Activated B cell treated with CpG ODN at 0.5 μM for 24 hours (primary cell): ENCODE data around the gene IGSF9. TPM values are rescaled to one million over a fixed set of nuclear protein-coding genes. Genes with fewer than 3 reads are reported as not detected.

Experiments used
- ATAC-seq: fragments of 200-7000 bp; cut with Tn5 transposase; one replicate; pipeline ENCODE4 v1.10.0; 2021; ENCODE audit warnings: low read depth, mild to moderate bottlenecking, moderate library complexity
- CTCF ChIA-PET: fragments of 350-600 bp; sonication (Branson Sonifier 250); formaldehyde crosslinking; loops from one replicate; lab custom pipeline; 2021; ENCODE audit warnings: antibody characterized with exemption; lab: Charles Lee
- POLR2A ChIA-PET: fragments of 350-600 bp; sonication (Branson Sonifier 250); formaldehyde crosslinking; loops from one replicate; lab custom pipeline; 2021; ENCODE audit warnings: antibody characterized with exemption; lab: Charles Lee
- DNase-seq: peaks from one replicate; pipeline ENCODE4 v3.0.0; 2022
- H3K27ac Mint-ChIP-seq: one replicate; pipeline ENCODE4 v1.8.0; 2020; ENCODE audit warnings: mixed read lengths
- H3K27me3 Mint-ChIP-seq: one replicate; pipeline ENCODE4 v1.8.0; 2021; ENCODE audit warnings: mixed read lengths
- H3K36me3 Mint-ChIP-seq: one replicate; pipeline ENCODE4 v1.8.0; 2021; ENCODE audit warnings: low read depth, mixed read lengths
- H3K4me1 Mint-ChIP-seq: one replicate; pipeline ENCODE4 v1.8.0; 2021; ENCODE audit warnings: mixed read lengths
- H3K4me3 Mint-ChIP-seq: one replicate; pipeline ENCODE4 v1.8.0; 2020; ENCODE audit warnings: mild to moderate bottlenecking, mixed read lengths
- H3K9me3 Mint-ChIP-seq: one replicate; pipeline ENCODE4 v1.8.0; 2020; ENCODE audit warnings: mixed read lengths
- intact Hi-C: fragments of 100-400 bp; cut with micrococcal nuclease; formaldehyde crosslinking; loops from one replicate; pipeline ENCODE4 v1.15.1; 2024
- total RNA-seq: library from RNA; stranded (reverse); gene quantifications from 2 replicates; pipeline ENCODE4 v1.2.3, GENCODE V29; 2022
- TF ChIP-seq, protein P1 (sequence below): fragments of 200-600 bp; IDR thresholded peaks from one replicate; pipeline ENCODE4 v1.8.0; 2022; ENCODE audit warnings: antibody characterized with exemption, mild to moderate bottlenecking

IGSF9 gene
- total RNA-seq, 1 donor from 2014 or later, result not detected

GRCh38 chr1:159915571-159916241 lies 29.7 kb downstream of the IGSF9 start:
- intact Hi-C loops, result no loop called here
- Mint-ChIP-seq H3K4me3 (no peak overlapping the region), H3K27me3 (no peaks in the 10 kb centered on the region), H3K27ac (peak overlapping the region; percentile 46), H3K9me3 (no peaks in the 10 kb centered on the region), H3K4me1 (peaks cover 72% of the 10 kb centered on the region), H3K36me3 (peaks cover 56% of the 10 kb centered on the region)
- no peak for ATAC-seq
- ChIA-PET CTCF (interaction anchor here (1.3 kb wide), 1 partner anchor 26 kb away, joined by 3 read pairs; no protein-coding TSS in a partner anchor), POLR2A (no interaction called here)
- TF ChIP-seq, protein P1, sequence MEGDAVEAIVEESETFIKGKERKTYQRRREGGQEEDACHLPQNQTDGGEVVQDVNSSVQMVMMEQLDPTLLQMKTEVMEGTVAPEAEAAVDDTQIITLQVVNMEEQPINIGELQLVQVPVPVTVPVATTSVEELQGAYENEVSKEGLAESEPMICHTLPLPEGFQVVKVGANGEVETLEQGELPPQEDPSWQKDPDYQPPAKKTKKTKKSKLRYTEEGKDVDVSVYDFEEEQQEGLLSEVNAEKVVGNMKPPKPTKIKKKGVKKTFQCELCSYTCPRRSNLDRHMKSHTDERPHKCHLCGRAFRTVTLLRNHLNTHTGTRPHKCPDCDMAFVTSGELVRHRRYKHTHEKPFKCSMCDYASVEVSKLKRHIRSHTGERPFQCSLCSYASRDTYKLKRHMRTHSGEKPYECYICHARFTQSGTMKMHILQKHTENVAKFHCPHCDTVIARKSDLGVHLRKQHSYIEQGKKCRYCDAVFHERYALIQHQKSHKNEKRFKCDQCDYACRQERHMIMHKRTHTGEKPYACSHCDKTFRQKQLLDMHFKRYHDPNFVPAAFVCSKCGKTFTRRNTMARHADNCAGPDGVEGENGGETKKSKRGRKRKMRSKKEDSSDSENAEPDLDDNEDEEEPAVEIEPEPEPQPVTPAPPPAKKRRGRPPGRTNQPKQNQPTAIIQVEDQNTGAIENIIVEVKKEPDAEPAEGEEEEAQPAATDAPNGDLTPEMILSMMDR, result no peak
- DNase-seq, result no peak

DNA sequence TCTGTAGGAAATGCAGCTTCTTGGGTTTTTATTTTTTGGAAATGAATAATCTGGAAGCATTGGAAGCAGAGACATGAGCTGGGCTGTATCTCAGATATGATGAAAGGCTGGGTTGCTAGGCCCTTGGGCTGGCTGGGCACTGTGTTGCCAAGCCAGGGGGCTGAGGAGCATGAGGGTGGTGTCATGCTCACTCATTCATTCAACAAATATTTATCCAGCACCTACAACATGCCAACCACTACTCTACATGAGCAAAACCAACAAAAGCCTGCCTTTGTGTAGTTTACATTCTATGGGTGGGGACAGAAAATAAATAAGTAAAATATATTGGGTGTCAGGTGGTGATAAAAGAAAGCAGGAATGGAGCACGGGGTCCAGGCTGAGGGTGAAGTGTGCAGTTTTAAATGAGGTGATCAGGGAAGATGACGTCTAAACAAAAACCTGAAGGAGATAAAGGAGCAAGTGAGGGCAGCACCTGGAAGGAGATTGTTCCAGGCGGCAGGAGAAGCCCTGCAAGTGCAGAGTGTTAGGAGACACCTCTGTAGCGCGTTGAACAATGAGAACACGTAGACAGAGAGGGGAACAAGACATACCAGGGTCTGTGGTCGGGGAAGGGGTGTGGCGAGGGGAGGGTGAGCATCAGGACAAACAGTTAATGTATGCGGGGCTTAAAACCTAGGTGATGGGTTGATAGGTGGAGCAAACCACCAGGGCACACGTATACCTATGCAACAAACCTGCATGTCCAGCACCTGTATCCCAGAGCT lies 31.0 kb downstream of the IGSF9 start:
- ATAC-seq, result no peak
- Mint-ChIP-seq H3K4me1 (peaks cover 70% of the 10 kb centered on the region), H3K4me3 (no peak overlapping the region), H3K27ac (peak overlapping the region; percentile 27), H3K36me3 (peaks cover 43% of the 10 kb centered on the region), H3K9me3 (no peaks in the 10 kb centered on the region), H3K27me3 (no peaks in the 10 kb centered on the region)
- POLR2A ChIA-PET, result no interaction called here
- DNase-seq, result no peak
- intact Hi-C loops, result no loop called here
- TF ChIP-seq, protein P1, result no peak
- CTCF ChIA-PET, result no interaction called here

GRCh38 chr1:159913451-159914192 lies 31.8 kb downstream of the IGSF9 start:
- POLR2A ChIA-PET, result no interaction called here
- peaks cover 35% of the 10 kb centered on the region for H3K36me3 Mint-ChIP-seq
- DNase-seq, result no peak
- intact Hi-C loops, result no loop called here
- TF ChIP-seq, protein P1, result no peak
- no peaks in the 10 kb centered on the region for H3K9me3 Mint-ChIP-seq
- no peak for ATAC-seq
- CTCF ChIA-PET, result no interaction called here
- H3K4me3 Mint-ChIP-seq, result no peak overlapping the region
- peak overlapping the region; percentile 94 for H3K27ac Mint-ChIP-seq
- peaks cover 63% of the 10 kb centered on the region for H3K4me1 Mint-ChIP-seq
- no peaks in the 10 kb centered on the region for H3K27me3 Mint-ChIP-seq

GRCh38 chr1:159911326-159912070 lies 33.9 kb downstream of the IGSF9 start:
- Mint-ChIP-seq H3K9me3 (no peaks in the 10 kb centered on the region), H3K36me3 (peaks cover 15% of the 10 kb centered on the region), H3K4me3 (no peak overlapping the region), H3K27me3 (no peaks in the 10 kb centered on the region), H3K27ac (peak overlapping the region; percentile 94), H3K4me1 (peaks cover 50% of the 10 kb centered on the region)
- no peak for DNase-seq
- TF ChIP-seq, protein P1, result no peak
- ChIA-PET POLR2A (interaction anchor here (0.6 kb wide), 1 partner anchor 1794 kb away, joined by 3 read pairs; no protein-coding TSS in a partner anchor), CTCF (interaction anchor here (1.2 kb wide), 1 partner anchor 13 kb away, joined by 5 read pairs; the partner anchor contains the start of gene TAGLN2)
- intact Hi-C loops, result no loop called here
- no peak for ATAC-seq
